ENCODE measurements around the gene AKAP12. TPM values are rescaled to one million over a fixed set of nuclear protein-coding genes. Genes with fewer than 3 reads are reported as not detected.

AKAP12 gene
- total RNA-seq, 1 donor from 2014 or later, result 88.1 TPM

DNA sequence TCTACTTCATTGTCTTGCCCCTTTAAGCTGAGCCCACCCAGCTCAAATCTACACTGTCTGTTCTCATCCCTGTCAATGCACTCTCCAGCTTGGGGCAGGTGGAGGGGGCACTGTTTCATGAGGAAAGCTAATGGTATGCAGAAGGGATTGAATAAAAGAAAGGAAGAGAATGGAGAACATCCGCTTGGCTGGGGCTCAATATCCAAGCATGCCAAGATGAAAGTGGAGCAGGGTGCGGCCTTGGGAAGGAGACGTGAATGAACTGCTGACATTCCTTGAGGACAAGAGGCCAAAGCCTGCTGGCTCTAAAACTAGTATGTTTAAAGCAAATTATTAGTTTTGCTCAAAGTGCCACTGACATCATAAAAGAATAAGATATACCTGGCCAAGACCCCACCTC is 24.2 kb downstream of the AKAP12 start:
- no peaks in the 10 kb centered on the region for H3K36me3 ChIP-seq
- no peak overlapping the region for H3K27ac ChIP-seq
- no peaks in the 10 kb centered on the region for H3K27me3 ChIP-seq
- H3K4me1 ChIP-seq, result no peaks in the 10 kb centered on the region
- TF ChIP-seq, protein P1, sequence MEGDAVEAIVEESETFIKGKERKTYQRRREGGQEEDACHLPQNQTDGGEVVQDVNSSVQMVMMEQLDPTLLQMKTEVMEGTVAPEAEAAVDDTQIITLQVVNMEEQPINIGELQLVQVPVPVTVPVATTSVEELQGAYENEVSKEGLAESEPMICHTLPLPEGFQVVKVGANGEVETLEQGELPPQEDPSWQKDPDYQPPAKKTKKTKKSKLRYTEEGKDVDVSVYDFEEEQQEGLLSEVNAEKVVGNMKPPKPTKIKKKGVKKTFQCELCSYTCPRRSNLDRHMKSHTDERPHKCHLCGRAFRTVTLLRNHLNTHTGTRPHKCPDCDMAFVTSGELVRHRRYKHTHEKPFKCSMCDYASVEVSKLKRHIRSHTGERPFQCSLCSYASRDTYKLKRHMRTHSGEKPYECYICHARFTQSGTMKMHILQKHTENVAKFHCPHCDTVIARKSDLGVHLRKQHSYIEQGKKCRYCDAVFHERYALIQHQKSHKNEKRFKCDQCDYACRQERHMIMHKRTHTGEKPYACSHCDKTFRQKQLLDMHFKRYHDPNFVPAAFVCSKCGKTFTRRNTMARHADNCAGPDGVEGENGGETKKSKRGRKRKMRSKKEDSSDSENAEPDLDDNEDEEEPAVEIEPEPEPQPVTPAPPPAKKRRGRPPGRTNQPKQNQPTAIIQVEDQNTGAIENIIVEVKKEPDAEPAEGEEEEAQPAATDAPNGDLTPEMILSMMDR (IDR thresholded peaks at IDR 0.05), result no peak
- DNase-seq (ENCODE audit: extremely low spot score in 2 of 2), result no peak
- no peaks in the 10 kb centered on the region for H3K9me3 ChIP-seq
- intact Hi-C loops (cut with DNase I), result no loop called here
- no peak overlapping the region for H3K4me3 ChIP-seq

DNA sequence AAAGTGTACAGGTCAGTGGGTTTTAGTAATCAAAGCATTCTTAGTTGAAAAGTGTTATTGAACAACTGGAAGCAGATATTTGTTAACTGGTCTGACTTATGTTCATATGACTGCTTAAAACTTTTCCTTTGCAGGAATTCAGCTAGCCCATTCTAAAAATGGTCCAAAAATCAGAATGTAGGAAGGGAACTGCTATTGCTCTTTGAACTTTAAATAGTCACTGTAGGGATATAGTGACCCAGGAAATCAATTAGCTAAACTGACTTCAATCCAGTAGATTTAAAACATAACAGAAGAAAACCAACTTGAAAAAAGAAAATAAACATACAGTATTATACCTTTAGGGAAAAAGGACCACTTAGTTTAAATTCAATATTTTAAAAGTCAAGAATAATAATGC is 25.5 kb downstream of the AKAP12 start:
- H3K36me3 ChIP-seq, result no peaks in the 10 kb centered on the region
- H3K27ac ChIP-seq, result no peak overlapping the region
- no peak for DNase-seq (ENCODE audit: extremely low spot score in 2 of 2)
- no peaks in the 10 kb centered on the region for H3K9me3 ChIP-seq
- H3K4me3 ChIP-seq, result no peak overlapping the region
- no peaks in the 10 kb centered on the region for H3K27me3 ChIP-seq
- no peaks in the 10 kb centered on the region for H3K4me1 ChIP-seq
- TF ChIP-seq POLR2A (IDR thresholded peaks at IDR 0.05) (no peak), POLR2AphosphoS5 (IDR thresholded peaks at IDR 0.05; ENCODE audit: insufficient read depth in 1 of 2, low read depth in 1 of 2) (no peak)
- TF ChIP-seq, protein P1 (IDR thresholded peaks at IDR 0.05), result no peak
- intact Hi-C loops (cut with DNase I), result no loop called here

DNA sequence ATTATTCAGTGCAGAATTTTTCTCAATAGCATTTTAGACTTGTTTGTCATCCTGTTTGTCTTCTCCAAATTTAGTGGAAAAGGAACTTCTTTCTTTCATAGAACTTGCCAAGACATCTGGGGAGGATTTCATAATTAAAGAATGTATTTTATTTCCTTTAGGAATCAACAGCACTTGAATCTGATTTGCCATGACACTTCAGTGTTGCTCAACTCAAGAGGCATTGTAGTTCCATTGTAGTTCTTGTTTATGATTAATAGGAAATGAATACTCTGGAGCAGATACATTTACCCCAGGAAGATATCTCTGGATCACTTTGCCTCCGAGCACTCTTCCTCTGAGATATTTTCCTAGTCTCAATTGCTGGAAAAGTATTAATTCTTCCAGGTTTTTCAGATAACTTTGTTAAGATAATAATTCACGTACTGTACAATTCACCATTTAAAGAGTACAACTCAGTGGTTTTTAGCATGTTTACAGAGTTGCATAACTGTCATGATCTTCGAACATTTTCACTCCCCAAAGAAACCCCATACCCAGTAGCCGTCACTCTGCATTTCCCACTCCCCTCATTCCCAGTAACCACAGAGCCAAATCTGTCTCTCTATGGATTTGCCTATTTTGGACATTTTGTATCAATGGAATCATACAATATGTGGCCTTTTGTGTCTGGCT is 29.7 kb downstream of the AKAP12 start:
- Histone ChIP-seq H3K36me3 (no peaks in the 10 kb centered on the region), H3K9me3 (no peaks in the 10 kb centered on the region), H3K4me3 (no peak overlapping the region), H3K4me1 (no peaks in the 10 kb centered on the region), H3K27me3 (no peaks in the 10 kb centered on the region), H3K27ac (no peak overlapping the region)
- DNase-seq (ENCODE audit: extremely low spot score in 2 of 2), result no peak
- intact Hi-C loops (cut with DNase I), result no loop called here
- TF ChIP-seq, protein P1 (IDR thresholded peaks at IDR 0.05), result no peak
- no peak for TF ChIP-seq POLR2A (IDR thresholded peaks at IDR 0.05)
- no peak for TF ChIP-seq POLR2AphosphoS5 (IDR thresholded peaks at IDR 0.05; ENCODE audit: insufficient read depth in 1 of 2, low read depth in 1 of 2)

DNA sequence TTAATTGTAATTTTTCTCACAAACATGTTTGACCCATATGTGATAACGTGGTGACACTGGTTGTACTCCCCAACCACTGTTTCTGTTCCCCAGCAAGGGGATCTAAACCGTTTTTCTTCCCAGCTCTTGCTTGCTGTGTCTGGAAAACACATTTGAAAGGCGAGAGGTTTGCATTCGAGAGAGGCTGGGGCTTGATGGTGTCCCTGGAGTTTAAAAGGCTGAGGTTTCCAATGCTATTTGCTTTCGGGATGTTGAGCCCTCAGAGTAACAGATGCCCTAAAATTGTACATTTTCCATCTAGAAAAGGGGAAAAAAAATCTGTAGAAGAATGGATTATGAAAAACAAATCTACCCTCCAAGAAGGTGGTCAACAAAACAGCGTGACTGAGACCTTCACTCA is 35.4 kb downstream of the AKAP12 start:
- Histone ChIP-seq H3K27me3 (no peaks in the 10 kb centered on the region), H3K4me3 (no peak overlapping the region), H3K27ac (no peak overlapping the region), H3K9me3 (no peaks in the 10 kb centered on the region), H3K4me1 (no peaks in the 10 kb centered on the region), H3K36me3 (no peaks in the 10 kb centered on the region)
- intact Hi-C loops (cut with DNase I), result no loop called here
- TF ChIP-seq POLR2AphosphoS5 (IDR thresholded peaks at IDR 0.05; ENCODE audit: insufficient read depth in 1 of 2, low read depth in 1 of 2) (no peak), POLR2A (IDR thresholded peaks at IDR 0.05) (no peak)
- TF ChIP-seq, protein P1 (IDR thresholded peaks at IDR 0.05), result no peak
- DNase-seq (ENCODE audit: extremely low spot score in 2 of 2), result no peak

DNA sequence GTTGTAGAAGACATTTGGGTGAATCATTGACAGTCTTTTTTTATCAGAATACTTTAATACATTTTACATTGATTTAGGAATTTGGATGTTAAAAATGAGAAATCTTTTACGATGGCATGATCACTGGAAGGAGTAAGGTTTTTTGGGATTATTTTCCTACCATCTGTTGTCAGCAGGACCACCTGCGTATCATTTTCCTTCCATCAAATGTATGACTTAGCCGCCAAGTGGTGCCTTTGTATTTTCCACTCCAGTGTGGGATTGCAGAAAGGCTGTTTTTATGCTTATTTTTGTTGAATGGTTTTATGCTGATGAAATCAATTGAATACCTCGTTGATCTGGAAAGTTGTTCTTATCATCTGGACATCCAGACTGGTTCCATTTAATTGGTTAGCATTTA is 35.8 kb downstream of the AKAP12 start:
- Histone ChIP-seq H3K9me3 (no peaks in the 10 kb centered on the region), H3K4me1 (no peaks in the 10 kb centered on the region), H3K27ac (no peak overlapping the region), H3K4me3 (no peak overlapping the region), H3K36me3 (no peaks in the 10 kb centered on the region), H3K27me3 (no peaks in the 10 kb centered on the region)
- intact Hi-C loops (cut with DNase I), result no loop called here
- TF ChIP-seq, protein P1 (IDR thresholded peaks at IDR 0.05), result no peak
- no peak for TF ChIP-seq POLR2AphosphoS5 (IDR thresholded peaks at IDR 0.05; ENCODE audit: insufficient read depth in 1 of 2, low read depth in 1 of 2)
- TF ChIP-seq POLR2A (IDR thresholded peaks at IDR 0.05), result no peak
- no peak for DNase-seq (ENCODE audit: extremely low spot score in 2 of 2)

Measured in vagina (tissue), 2 donors.